GM06990 (cell line): ENCODE measurements around the gene GSAP.
"Not testable (repeated sequence)": the region's sequence is repeated elsewhere in the genome, so short reads cannot be mapped to it uniquely, and the experiment has no call there.

Experiments
- DNase-seq: peaks from one replicate; pipeline ENCODE4 v3.0.0-alpha.2; 2011; ENCODE audit not compliant: insufficient read length; ENCODE audit errors: extremely low read depth
- H3K27me3 ChIP-seq: replicated peaks from 2 replicates; pipeline ENCODE4 v1.6.0; 2011; ENCODE audit warnings: low read length; ENCODE audit not compliant: control insufficient read depth, insufficient read depth
- H3K36me3 ChIP-seq: 2 replicates; pipeline ENCODE4 v1.5.1; 2011; ENCODE audit warnings: low read length; ENCODE audit not compliant: control insufficient read depth, insufficient read depth
- H3K4me3 ChIP-seq: replicated peaks from 2 replicates; pipeline ENCODE4 v1.5.1; 2011; ENCODE audit warnings: low read depth, mild to moderate bottlenecking, control low read depth, low read length
- CTCF ChIP-seq: IDR thresholded peaks from 2 replicates; pipeline ENCODE4 v1.5.1; 2011; ENCODE audit warnings: low read length, control low read depth, mild to moderate bottlenecking, inconsistent platforms; ENCODE audit not compliant: insufficient read depth, poor library complexity, severe bottlenecking

The GSAP gene

GRCh38 chr7:77351539-77352004, 64.6 kb downstream of the GSAP start:
- H3K4me3 ChIP-seq = peak overlapping the region; percentile 7; the same call in 1 of the 2 replicates
- no peaks in the 10 kb centered on the region for H3K27me3 ChIP-seq
- DNase-seq = peak; percentile 83
- H3K36me3 ChIP-seq = no peaks in the 10 kb centered on the region; the same call in 1 of the 2 replicates
- no peak for TF ChIP-seq CTCF

- no peak overlapping the region for H3K4me3 ChIP-seq
- no peak for DNase-seq
- no peaks in the 10 kb centered on the region for H3K27me3 ChIP-seq
- TF ChIP-seq CTCF = no peak
- no peaks in the 10 kb centered on the region; the same call in 1 of the 2 replicates for H3K36me3 ChIP-seq
These were observed 67.0 kb downstream of the GSAP start for GRCh38 chr7:77349141-77349540.

GRCh38 chr7:77348371-77348813, 67.8 kb downstream of the GSAP start:
- TF ChIP-seq CTCF = no peak
- no peaks in the 10 kb centered on the region for H3K36me3 ChIP-seq
- H3K27me3 ChIP-seq = no peaks in the 10 kb centered on the region
- no peak for DNase-seq
- no peak overlapping the region for H3K4me3 ChIP-seq

- DNase-seq = no peak
- no peak for TF ChIP-seq CTCF
- Histone ChIP-seq H3K27me3 (no peaks in the 10 kb centered on the region), H3K36me3 (no peaks in the 10 kb centered on the region), H3K4me3 (no peak overlapping the region)
These were observed 69.7 kb downstream of the GSAP start for GRCh38 chr7:77346441-77346840.

- not testable (repeated sequence) for H3K36me3 ChIP-seq, DNase-seq, H3K4me3 ChIP-seq, H3K27me3 ChIP-seq
These were observed 70.7 kb downstream of the GSAP start for GRCh38 chr7:77345426-77345825.

GRCh38 chr7:77339726-77340125, 76.4 kb downstream of the GSAP start:
- TF ChIP-seq CTCF = no peak
- DNase-seq = no peak
- H3K27me3 ChIP-seq = no peaks in the 10 kb centered on the region
- no peak overlapping the region for H3K4me3 ChIP-seq
- H3K36me3 ChIP-seq = no peaks in the 10 kb centered on the region
